KOPT-K1 (cell line): ENCODE data around the gene MTA3.

Experiments used
- H3K27ac ChIP-seq: fragments of 200-600 bp; sonication (generic); 2 replicates; pipeline ENCODE4 v1.5.1; 2016; ENCODE audit warnings: antibody characterized with exemption, mild to moderate bottlenecking, low read depth, low read length; ENCODE audit not compliant: poor library complexity, severe bottlenecking
- H3K36me3 ChIP-seq: fragments of 200-600 bp; sonication (generic); 2 replicates; pipeline ENCODE4 v1.5.1; 2017; ENCODE audit warnings: antibody characterized with exemption, mild to moderate bottlenecking, low read length, moderate library complexity; ENCODE audit not compliant: insufficient read depth
- H3K9me3 ChIP-seq: fragments of 200-600 bp; sonication (generic); 2 replicates; pipeline ENCODE4 v1.5.1; 2017; ENCODE audit warnings: antibody characterized with exemption, low read length, mild to moderate bottlenecking; ENCODE audit not compliant: insufficient read depth, poor library complexity, severe bottlenecking

Gene MTA3

DNA sequence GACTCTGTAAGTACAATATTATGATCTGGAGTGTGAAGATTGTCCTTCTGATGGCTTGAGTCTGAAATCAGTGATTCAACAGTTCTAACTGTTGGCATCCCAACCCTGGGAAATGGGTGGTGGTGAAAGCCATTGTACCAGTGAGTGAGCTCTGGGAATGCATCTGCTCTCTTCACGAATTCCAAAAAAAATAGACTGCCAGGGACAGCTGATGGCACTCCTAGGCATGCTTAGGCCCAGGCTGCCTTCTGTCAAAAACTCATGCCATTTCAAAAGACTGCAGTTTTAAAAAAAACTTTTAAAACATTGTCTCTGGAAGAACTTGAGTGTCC lies 175.2 kb downstream of the MTA3 start:
- H3K27ac ChIP-seq, result no peak overlapping the region
- H3K36me3 ChIP-seq, result peaks cover 48% of the 10 kb centered on the region
- peaks cover 5% of the 10 kb centered on the region for H3K9me3 ChIP-seq

DNA sequence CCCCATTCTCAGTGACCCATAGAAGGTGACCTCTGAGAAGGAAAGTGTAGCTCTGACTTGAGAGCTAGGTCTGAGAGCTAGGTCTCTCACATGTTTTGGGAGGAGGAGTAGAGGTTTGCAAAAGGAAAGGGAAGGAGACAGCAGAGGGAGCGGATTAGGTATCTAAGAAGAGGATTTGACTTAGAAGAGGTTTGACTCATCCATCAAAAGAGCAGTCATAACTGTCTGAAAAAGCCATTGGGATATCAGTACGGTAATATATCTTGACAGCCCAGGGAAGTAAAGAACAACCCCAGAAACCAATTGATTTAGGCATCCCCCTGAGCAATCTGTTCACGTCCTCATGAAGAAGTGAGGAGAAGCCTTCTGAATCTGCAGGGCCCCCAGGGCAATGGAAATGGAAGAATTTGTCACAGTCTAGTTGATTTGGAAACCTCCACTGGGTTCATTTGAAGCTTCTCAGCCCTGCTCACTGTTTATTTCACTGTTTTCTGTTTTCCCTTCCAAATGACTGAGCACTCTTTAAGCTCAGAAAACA lies 176.2 kb downstream of the MTA3 start:
- Histone ChIP-seq H3K36me3 (peaks cover 50% of the 10 kb centered on the region), H3K9me3 (no peaks in the 10 kb centered on the region), H3K27ac (no peak overlapping the region)

DNA sequence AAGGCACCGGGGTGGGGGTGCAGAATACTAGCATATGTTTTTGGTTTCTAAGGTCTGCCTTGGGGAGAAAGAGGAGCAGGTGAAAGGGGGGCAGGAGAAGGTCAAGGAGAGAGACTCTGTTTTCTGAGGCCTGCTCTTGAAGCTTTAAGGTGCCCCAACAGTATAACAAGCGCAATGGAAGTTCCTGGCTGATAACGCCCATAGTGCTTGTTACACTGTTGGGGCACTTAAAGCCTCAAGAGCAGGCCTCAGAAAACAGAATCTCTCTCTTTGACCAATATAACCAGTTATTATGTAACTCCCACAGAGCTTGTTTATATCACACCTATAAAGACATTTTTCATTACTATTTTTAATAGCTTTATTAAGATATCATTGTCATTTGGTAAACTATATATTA lies 179.0 kb downstream of the MTA3 start:
- Histone ChIP-seq H3K9me3 (no peaks in the 10 kb centered on the region), H3K36me3 (peaks cover 49% of the 10 kb centered on the region), H3K27ac (no peak overlapping the region)

- no peaks in the 10 kb centered on the region for H3K9me3 ChIP-seq
- no peak overlapping the region for H3K27ac ChIP-seq
- peaks cover 53% of the 10 kb centered on the region for H3K36me3 ChIP-seq
These were observed 180.4 kb downstream of the MTA3 start for GRCh38 chr2:42748840-42749239.

- H3K27ac ChIP-seq, result no peak overlapping the region
- peaks cover 56% of the 10 kb centered on the region for H3K36me3 ChIP-seq
- no peaks in the 10 kb centered on the region for H3K9me3 ChIP-seq
These were observed 183.9 kb downstream of the MTA3 start for GRCh38 chr2:42752314-42752713.

- Histone ChIP-seq H3K9me3 (no peaks in the 10 kb centered on the region), H3K36me3 (peaks cover 54% of the 10 kb centered on the region), H3K27ac (no peak overlapping the region)
These were observed 184.7 kb downstream of the MTA3 start for GRCh38 chr2:42752816-42753813.

DNA sequence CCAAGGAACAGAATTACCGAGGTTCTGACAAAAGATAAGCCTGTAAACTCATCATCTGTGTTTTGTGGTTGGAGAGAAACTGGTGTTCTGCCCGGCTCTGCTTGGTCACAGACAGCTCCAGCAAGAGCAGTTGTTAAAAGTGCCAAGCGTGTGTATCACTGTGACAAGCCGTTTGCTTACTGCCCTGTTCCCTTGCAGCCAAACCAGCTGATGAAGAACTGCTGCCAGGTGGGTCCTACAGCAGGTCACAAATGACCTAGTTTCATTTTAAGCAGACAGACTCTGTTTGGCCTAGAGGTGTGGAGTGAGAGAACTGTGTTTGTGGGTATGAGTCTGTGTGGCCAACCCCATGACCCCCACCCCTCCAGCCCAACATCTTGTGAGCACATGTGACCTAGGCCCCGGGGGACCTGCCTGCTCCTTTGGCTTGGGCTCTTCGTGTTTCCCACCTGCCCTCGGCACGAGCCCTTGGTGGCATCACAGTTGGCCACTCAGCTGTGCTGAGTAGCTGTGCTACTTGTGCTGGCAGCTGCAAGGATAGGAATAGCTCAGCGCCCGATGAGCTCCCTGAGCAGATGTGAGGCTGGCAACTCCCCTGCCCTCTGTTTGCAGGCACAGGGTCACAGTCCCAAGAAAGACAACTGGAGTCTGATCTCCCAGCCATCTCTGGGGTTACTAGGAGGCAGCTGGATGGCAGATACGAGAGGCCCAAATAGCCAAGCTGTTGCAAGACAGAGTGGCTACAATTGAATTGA lies 185.8 kb downstream of the MTA3 start:
- no peaks in the 10 kb centered on the region for H3K9me3 ChIP-seq
- no peak overlapping the region for H3K27ac ChIP-seq
- peaks cover 45% of the 10 kb centered on the region for H3K36me3 ChIP-seq

- Histone ChIP-seq H3K9me3 (no peaks in the 10 kb centered on the region), H3K36me3 (peaks cover 46% of the 10 kb centered on the region), H3K27ac (no peak overlapping the region)
These were observed 186.3 kb downstream of the MTA3 start for GRCh38 chr2:42754776-42755140.

DNA sequence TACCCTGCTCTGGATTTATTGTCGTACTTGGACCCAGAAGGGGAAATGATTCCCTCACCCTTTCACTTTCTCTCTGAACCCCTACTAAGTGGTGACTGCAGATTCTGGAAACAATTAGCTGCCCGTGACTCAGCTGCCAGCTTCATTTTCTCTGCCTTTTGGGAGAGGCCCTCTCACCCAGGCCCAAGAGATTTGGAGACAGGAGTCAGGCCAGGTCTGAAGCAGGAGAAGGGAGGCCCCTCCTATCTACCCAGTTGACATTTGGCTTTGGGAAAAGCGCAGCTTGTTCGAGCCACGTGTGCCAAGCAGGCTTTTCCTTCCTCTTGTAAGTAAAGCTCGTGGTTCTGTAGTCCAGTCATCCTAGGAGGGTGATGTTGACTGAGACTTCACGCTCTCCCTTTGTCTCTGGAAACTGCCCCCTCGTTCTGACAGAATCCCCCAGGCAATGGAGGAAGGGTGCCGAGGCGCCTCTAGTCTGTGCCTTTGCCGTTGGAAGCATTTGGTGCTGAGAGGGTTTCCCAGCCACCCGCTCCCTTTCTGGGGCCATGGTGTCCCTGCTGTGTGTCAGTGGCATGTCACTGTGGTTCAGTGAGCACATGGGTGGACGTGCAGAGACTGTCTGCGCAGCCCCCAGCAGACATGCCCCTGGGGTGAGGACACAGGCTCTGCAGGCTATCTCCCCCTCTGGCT lies 186.9 kb downstream of the MTA3 start:
- H3K27ac ChIP-seq, result no peak overlapping the region
- no peaks in the 10 kb centered on the region for H3K9me3 ChIP-seq

DNA sequence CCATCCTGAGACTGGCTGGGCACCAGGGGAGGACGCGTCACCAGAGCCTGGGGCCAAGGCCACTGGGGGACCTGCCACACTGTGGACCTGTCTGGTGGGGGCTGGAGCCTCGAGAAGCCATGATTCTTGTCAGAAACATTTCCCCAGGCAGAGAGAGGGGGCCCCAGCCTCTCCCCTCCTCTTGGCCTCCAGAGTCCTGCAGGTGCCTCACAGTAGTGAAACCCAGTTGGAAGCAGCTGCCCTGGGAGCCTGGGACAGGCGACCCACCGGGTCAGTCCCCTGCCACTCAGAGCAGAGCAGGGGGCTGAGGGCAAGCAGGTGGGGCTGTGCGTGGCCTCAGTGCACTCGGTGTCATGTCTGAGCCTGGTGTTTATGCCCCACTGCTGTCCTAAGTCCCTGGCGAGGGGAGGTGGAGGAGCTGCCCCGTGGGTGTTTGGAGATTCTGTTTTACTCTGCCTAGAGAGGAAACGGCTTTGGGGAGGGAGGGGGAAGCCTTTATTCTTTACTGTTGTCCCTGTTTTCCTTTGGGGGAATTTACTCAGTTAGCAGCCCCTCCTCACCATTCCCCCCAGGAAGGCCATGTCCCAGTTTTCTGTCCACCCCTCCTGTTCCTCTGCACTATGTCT lies 187.8 kb downstream of the MTA3 start:
- no peak overlapping the region for H3K27ac ChIP-seq
- H3K9me3 ChIP-seq, result no peaks in the 10 kb centered on the region
- H3K36me3 ChIP-seq, result peaks cover 52% of the 10 kb centered on the region

More for the DNA sequence above, 186.9 kb downstream of the MTA3 start:
- peaks cover 52% of the 10 kb centered on the region for H3K36me3 ChIP-seq

- H3K9me3 ChIP-seq, result no peaks in the 10 kb centered on the region
- H3K36me3 ChIP-seq, result peaks cover 47% of the 10 kb centered on the region
- H3K27ac ChIP-seq, result no peak overlapping the region
These were observed 188.6 kb downstream of the MTA3 start for GRCh38 chr2:42756966-42757513.

DNA sequence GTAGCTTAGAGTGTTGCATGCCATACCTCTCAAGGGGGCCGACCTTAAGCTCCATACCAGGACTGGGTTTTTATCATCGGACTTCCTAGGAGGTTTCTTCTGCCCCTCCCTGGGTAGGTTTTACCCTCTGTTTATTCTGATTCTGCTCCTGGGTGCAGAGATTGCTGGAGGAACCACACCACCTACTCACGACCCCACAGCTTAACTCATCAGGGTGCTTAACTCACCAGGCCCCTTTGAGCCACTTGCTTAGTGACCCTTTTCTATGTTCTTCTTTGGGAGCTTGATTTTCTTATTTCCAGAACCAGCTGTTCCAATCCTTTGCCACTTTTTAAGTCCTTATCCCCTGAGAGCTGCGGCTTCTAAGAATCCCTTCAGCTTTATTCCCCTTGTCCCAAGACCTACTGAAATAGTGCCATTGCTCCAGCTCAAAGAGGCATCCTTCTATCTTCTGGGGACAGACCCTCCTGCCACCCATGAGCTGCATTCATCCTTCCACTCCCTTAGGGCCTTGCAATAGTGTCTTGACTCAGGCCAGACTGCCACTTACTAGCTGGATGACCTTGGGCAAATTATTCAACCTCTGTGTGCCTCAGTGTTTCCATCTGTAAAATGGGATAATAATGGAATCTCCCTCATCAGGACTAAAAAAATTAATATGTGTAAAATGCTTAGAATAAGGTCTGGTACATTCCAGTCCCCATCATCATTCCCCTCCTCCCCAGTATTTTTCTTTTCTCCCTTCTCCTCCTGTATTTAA lies 189.7 kb downstream of the MTA3 start:
- H3K27ac ChIP-seq, result no peak overlapping the region
- no peaks in the 10 kb centered on the region for H3K9me3 ChIP-seq
- peaks cover 36% of the 10 kb centered on the region for H3K36me3 ChIP-seq

- no peak overlapping the region for H3K27ac ChIP-seq
- no peaks in the 10 kb centered on the region for H3K9me3 ChIP-seq
- H3K36me3 ChIP-seq, result peaks cover 35% of the 10 kb centered on the region
These were observed 190.3 kb downstream of the MTA3 start for GRCh38 chr2:42758751-42759150.

- H3K27ac ChIP-seq, result no peak overlapping the region
These were observed 193.1 kb downstream of the MTA3 start for GRCh38 chr2:42761554-42761953.

More at GRCh38 chr2:42761554-42761953, 193.1 kb downstream of the MTA3 start:
- peaks cover 18% of the 10 kb centered on the region for H3K36me3 ChIP-seq
- H3K9me3 ChIP-seq, result no peaks in the 10 kb centered on the region
